ENCODE data around the gene TMEFF2.

Gene TMEFF2

GRCh38 chr2:191991442-191991841, 203.3 kb downstream of the TMEFF2 start:
- TF ChIP-seq CTCF (IDR thresholded peaks at IDR 0.05): no peak
- no peaks in the 10 kb centered on the region for H3K4me1 Mint-ChIP-seq
- no peaks in the 10 kb centered on the region for H3K9me3 Mint-ChIP-seq
- DNase-seq: no peak
- no peak overlapping the region for H3K27ac Mint-ChIP-seq
- H3K36me3 Mint-ChIP-seq (ENCODE audit: low read depth): no peaks in the 10 kb centered on the region
- H3K4me3 Mint-ChIP-seq: no peak overlapping the region
- no peaks in the 10 kb centered on the region for H3K27me3 Mint-ChIP-seq (ENCODE audit: low read depth, poor library complexity)

GRCh38 chr2:191985740-191986139, 209.0 kb downstream of the TMEFF2 start:
- Mint-ChIP-seq H3K4me3 (no peak overlapping the region), H3K4me1 (no peaks in the 10 kb centered on the region), H3K27me3 (ENCODE audit: low read depth, poor library complexity) (no peaks in the 10 kb centered on the region), H3K9me3 (no peaks in the 10 kb centered on the region), H3K36me3 (ENCODE audit: low read depth) (no peaks in the 10 kb centered on the region), H3K27ac (no peak overlapping the region)
- TF ChIP-seq CTCF (IDR thresholded peaks at IDR 0.05): no peak
- DNase-seq: no peak

- no peaks in the 10 kb centered on the region for H3K4me1 Mint-ChIP-seq
- H3K27ac Mint-ChIP-seq: no peak overlapping the region
- H3K27me3 Mint-ChIP-seq (ENCODE audit: low read depth, poor library complexity): no peaks in the 10 kb centered on the region
- no peak for TF ChIP-seq CTCF (IDR thresholded peaks at IDR 0.05)
- DNase-seq: no peak
- no peak overlapping the region for H3K4me3 Mint-ChIP-seq
- H3K9me3 Mint-ChIP-seq: no peaks in the 10 kb centered on the region
- no peaks in the 10 kb centered on the region for H3K36me3 Mint-ChIP-seq (ENCODE audit: low read depth)
These were observed 211.1 kb downstream of the TMEFF2 start for GRCh38 chr2:191983591-191983990.

GRCh38 chr2:191983186-191983585, 211.5 kb downstream of the TMEFF2 start:
- H3K4me3 Mint-ChIP-seq: no peak overlapping the region
- H3K27me3 Mint-ChIP-seq (ENCODE audit: low read depth, poor library complexity): no peaks in the 10 kb centered on the region
- DNase-seq: no peak
- H3K9me3 Mint-ChIP-seq: no peaks in the 10 kb centered on the region
- no peak overlapping the region for H3K27ac Mint-ChIP-seq
- H3K4me1 Mint-ChIP-seq: no peaks in the 10 kb centered on the region
- TF ChIP-seq CTCF (IDR thresholded peaks at IDR 0.05): no peak
- no peaks in the 10 kb centered on the region for H3K36me3 Mint-ChIP-seq (ENCODE audit: low read depth)

- no peaks in the 10 kb centered on the region for H3K27me3 Mint-ChIP-seq (ENCODE audit: low read depth, poor library complexity)
- no peak overlapping the region for H3K27ac Mint-ChIP-seq
- H3K4me1 Mint-ChIP-seq: no peaks in the 10 kb centered on the region
- no peaks in the 10 kb centered on the region for H3K9me3 Mint-ChIP-seq
- no peak for TF ChIP-seq CTCF (IDR thresholded peaks at IDR 0.05)
- H3K36me3 Mint-ChIP-seq (ENCODE audit: low read depth): no peaks in the 10 kb centered on the region
- H3K4me3 Mint-ChIP-seq: no peak overlapping the region
- DNase-seq: no peak
These were observed 213.0 kb downstream of the TMEFF2 start for GRCh38 chr2:191981706-191982105.

- Mint-ChIP-seq H3K36me3 (ENCODE audit: low read depth) (no peaks in the 10 kb centered on the region), H3K9me3 (no peaks in the 10 kb centered on the region), H3K4me1 (no peaks in the 10 kb centered on the region), H3K4me3 (no peak overlapping the region), H3K27me3 (ENCODE audit: low read depth, poor library complexity) (peaks cover 4% of the 10 kb centered on the region), H3K27ac (no peak overlapping the region)
- no peak for TF ChIP-seq CTCF (IDR thresholded peaks at IDR 0.05)
- DNase-seq: no peak
These were observed 214.2 kb downstream of the TMEFF2 start for GRCh38 chr2:191980483-191980882.

Measured in nephron progenitor cell (in vitro differentiated cells).